Keratinocyte (primary cell): Measurements from ENCODE around the gene GPR33.
A peak's percentile ranks its signal among the peaks of the same experiment; 100 is the strongest.

Source experiments
- CTCF ChIP-seq, 3 experiments: IDR thresholded peaks in 1 of 3; conservative IDR thresholded peaks in 1 of 3; optimal IDR thresholded peaks in 1 of 3; 2 replicates in 2 of 3; 3 replicates in 1 of 3; pipeline versions ENCODE3 to v1.5.1; 2011; ENCODE audit warnings: low read length in 3 of 3, mild to moderate bottlenecking in 3 of 3, moderate library complexity in 2 of 3, control low read depth in 1 of 3, inconsistent platforms in 1 of 3; ENCODE audit not compliant: insufficient read depth in 2 of 3; ENCODE audit errors: extremely low read depth in 1 of 3
- EZH2 ChIP-seq: IDR thresholded peaks from one replicate; pipeline ENCODE4 v1.6.1; 2012; ENCODE audit warnings: inconsistent platforms, mild to moderate bottlenecking, low read length, moderate library complexity

GRCh38 chr14:31449971-31450610 lies 37.7 kb downstream of the GPR33 start:
- peak in 2 of 3 experiments; percentile 21 to 54 for TF ChIP-seq CTCF (optimal IDR thresholded peaks at IDR 0.05 in 1 of 3, IDR thresholded peaks at IDR 0.05 in 1 of 3, conservative IDR thresholded peaks at IDR 0.05 in 1 of 3; ENCODE audit: extremely low read depth in 1 of 3, insufficient read depth in 2 of 3, low read length in 3 of 3)
- TF ChIP-seq EZH2: no peak
